ACC112 (cell line): Measurements from ENCODE around the gene VENTX.

Source experiments
- H2AFZ ChIP-seq: fragments of 200-600 bp; sonication (generic); one replicate; pipeline ENCODE4 v1.6.0; 2017; ENCODE audit warnings: antibody characterized with exemption, low read length; ENCODE audit not compliant: unreplicated experiment
- H3K27ac ChIP-seq: fragments of 200-600 bp; sonication (generic); 2 replicates; pipeline ENCODE4 v1.5.1; 2014; ENCODE audit warnings: low read depth, mild to moderate bottlenecking, antibody characterized with exemption, low read length, moderate library complexity
- H3K27me3 ChIP-seq: fragments of 200-600 bp; sonication (generic); 2 replicates; pipeline ENCODE4 v1.6.1; 2014; ENCODE audit warnings: mild to moderate bottlenecking, antibody characterized with exemption, low read length, moderate library complexity, mixed read lengths; ENCODE audit not compliant: insufficient read depth
- H3K36me3 ChIP-seq: fragments of 200-600 bp; sonication (generic); 2 replicates; pipeline ENCODE4 v1.6.1; 2016; ENCODE audit warnings: mild to moderate bottlenecking, antibody characterized with exemption, low read length, moderate library complexity, mixed read lengths; ENCODE audit not compliant: insufficient read depth
- H3K4me1 ChIP-seq: fragments of 200-600 bp; sonication (generic); one replicate; pipeline ENCODE4 v1.6.1; 2016; ENCODE audit warnings: low read length, mixed read lengths; ENCODE audit not compliant: insufficient read depth, unreplicated experiment, control insufficient read depth
- H3K4me3 ChIP-seq: fragments of 200-600 bp; sonication (generic); 2 replicates; pipeline ENCODE4 v1.5.1; 2014; ENCODE audit warnings: mild to moderate bottlenecking, low read depth, low read length
- H3K79me2 ChIP-seq: fragments of 200-600 bp; sonication (generic); one replicate; pipeline ENCODE4 v1.6.0; 2016; ENCODE audit warnings: low read length; ENCODE audit not compliant: control insufficient read depth, unreplicated experiment, insufficient read depth

The VENTX gene

GRCh38 chr10:133281628-133282372, 44.1 kb downstream of the VENTX start:
- Histone ChIP-seq H3K79me2 (no peaks in the 10 kb centered on the region), H3K27me3 (no peaks in the 10 kb centered on the region), H2AFZ (no peak overlapping the region), H3K4me1 (peaks cover 8% of the 10 kb centered on the region), H3K4me3 (no peak overlapping the region), H3K27ac (no peak overlapping the region), H3K36me3 (peaks cover 15% of the 10 kb centered on the region; the same call in 1 of the 2 replicates)

GRCh38 chr10:133282846-133283390, 45.3 kb downstream of the VENTX start:
- peaks cover 7% of the 10 kb centered on the region for H3K4me1 ChIP-seq
- H3K79me2 ChIP-seq = no peaks in the 10 kb centered on the region
- no peak overlapping the region for H2AFZ ChIP-seq
- H3K36me3 ChIP-seq = peaks cover 15% of the 10 kb centered on the region; the same call in 1 of the 2 replicates
- H3K27ac ChIP-seq = no peak overlapping the region
- no peak overlapping the region for H3K4me3 ChIP-seq
- no peaks in the 10 kb centered on the region for H3K27me3 ChIP-seq

GRCh38 chr10:133283931-133284330, 46.3 kb downstream of the VENTX start:
- H3K79me2 ChIP-seq = no peaks in the 10 kb centered on the region
- no peak overlapping the region for H3K4me3 ChIP-seq
- no peaks in the 10 kb centered on the region for H3K27me3 ChIP-seq
- H3K36me3 ChIP-seq = peaks cover 21% of the 10 kb centered on the region; the same call in 1 of the 2 replicates
- no peaks in the 10 kb centered on the region for H3K4me1 ChIP-seq
- H2AFZ ChIP-seq = no peak overlapping the region
- no peak overlapping the region for H3K27ac ChIP-seq

- Histone ChIP-seq H3K79me2 (no peaks in the 10 kb centered on the region), H2AFZ (no peak overlapping the region), H3K36me3 (peaks cover 23% of the 10 kb centered on the region; the same call in 1 of the 2 replicates), H3K4me1 (no peaks in the 10 kb centered on the region), H3K4me3 (no peak overlapping the region), H3K27me3 (no peaks in the 10 kb centered on the region), H3K27ac (no peak overlapping the region)
These were observed 47.6 kb downstream of the VENTX start for GRCh38 chr10:133285217-133285616.

GRCh38 chr10:133286366-133286765, 48.7 kb downstream of the VENTX start:
- no peak overlapping the region for H3K27ac ChIP-seq
- peaks cover 26% of the 10 kb centered on the region for H3K36me3 ChIP-seq
- no peak overlapping the region for H3K4me3 ChIP-seq

GRCh38 chr10:133287832-133288500, 50.3 kb downstream of the VENTX start:
- Histone ChIP-seq H2AFZ (no peak overlapping the region), H3K4me1 (peaks cover 6% of the 10 kb centered on the region), H3K79me2 (no peaks in the 10 kb centered on the region), H3K36me3 (peaks cover 26% of the 10 kb centered on the region), H3K4me3 (no peak overlapping the region), H3K27me3 (no peaks in the 10 kb centered on the region), H3K27ac (no peak overlapping the region)

More at GRCh38 chr10:133286366-133286765, 48.7 kb downstream of the VENTX start:
- Histone ChIP-seq H3K79me2 (no peaks in the 10 kb centered on the region), H3K27me3 (no peaks in the 10 kb centered on the region), H2AFZ (no peak overlapping the region), H3K4me1 (no peaks in the 10 kb centered on the region)

- peaks cover 21% of the 10 kb centered on the region for H3K4me1 ChIP-seq
- peaks cover 24% of the 10 kb centered on the region for H3K36me3 ChIP-seq
- H3K4me3 ChIP-seq = no peak overlapping the region
- no peak overlapping the region for H3K27ac ChIP-seq
- no peak overlapping the region for H2AFZ ChIP-seq
- no peaks in the 10 kb centered on the region for H3K79me2 ChIP-seq
- H3K27me3 ChIP-seq = no peaks in the 10 kb centered on the region
These were observed 52.1 kb downstream of the VENTX start for GRCh38 chr10:133289761-133290160.
